Gastroesophageal sphincter (tissue), 4 donors: ENCODE data around the gene STAT4. TPM values are rescaled to one million over a fixed set of nuclear protein-coding genes. Genes with fewer than 3 reads are reported as not detected.

Experiments
- ATAC-seq: fragments of 150-250 bp; one replicate; pipeline ENCODE4 v1.9.1; 2016; ENCODE audit warnings: mild to moderate bottlenecking, moderate library complexity
- H3K27ac ChIP-seq, 4 donors: fragments of 200-600 bp; sonication (generic) in 3 of 4; 1 replicate in 3 of 4; 2 replicates in 1 of 4; pipeline ENCODE4 v1.5.1; 2016 to 2019
- H3K27me3 ChIP-seq: fragments of 200-600 bp; sonication (generic); one replicate; pipeline ENCODE4 v1.5.1; 2019
- H3K36me3 ChIP-seq, 2 donors: fragments of 200-600 bp; sonication (generic); one replicate each; pipeline ENCODE4 v1.5.1; 2019; ENCODE audit warnings: control low read depth in 1 of 2
- H3K4me1 ChIP-seq, 3 donors: fragments of 200-600 bp; sonication (generic); 1 replicate in 2 of 3; 2 replicates in 1 of 3; pipeline ENCODE4 v1.5.1; 2016 to 2019; ENCODE audit warnings: control low read depth in 2 of 3
- H3K4me3 ChIP-seq, 2 donors: fragments of 200-600 bp; sonication (generic); one replicate each; pipeline ENCODE4 v1.5.1; 2019; ENCODE audit warnings: mild to moderate bottlenecking in 1 of 2, moderate library complexity in 1 of 2
- H3K9me3 ChIP-seq, 3 donors: fragments of 200-600 bp; sonication (generic); one replicate each; pipeline ENCODE4 v1.5.1; 2017 to 2019; ENCODE audit warnings: control low read depth in 2 of 3
- CTCF ChIP-seq, 4 experiments: fragments of 200-600 bp in 2 of 4; fragments of 450-650 bp in 2 of 4; sonication (generic) in 1 of 4; IDR thresholded peaks; one replicate each; pipeline ENCODE4 v1.5.1; 2017 to 2019; ENCODE audit warnings: antibody characterized with exemption in 4 of 4, mild to moderate bottlenecking in 2 of 4, moderate library complexity in 2 of 4
- EP300 ChIP-seq: sonication (generic); formaldehyde crosslinking; IDR thresholded peaks from one replicate; pipeline ENCODE4 v1.6.1; 2017; ENCODE audit warnings: antibody characterized with exemption, mild to moderate bottlenecking
- POLR2A ChIP-seq, 2 donors: fragments of 450-650 bp; IDR thresholded peaks; one replicate each; pipeline ENCODE4 v1.6.1; 2017; ENCODE audit warnings: antibody characterized with exemption in 2 of 2, mild to moderate bottlenecking in 2 of 2, moderate library complexity in 1 of 2
- POLR2AphosphoS5 ChIP-seq: sonication (generic); formaldehyde crosslinking; IDR thresholded peaks from one replicate; pipeline ENCODE4 v1.6.1; 2017; ENCODE audit warnings: antibody characterized with exemption
- whole genome bisulfite sequencing, 2 donors: methylation state at CpG; one replicate each; pipeline ENCODE4 v1.1.5; 2018; ENCODE audit warnings: low coverage in 1 of 2; 5-methylcytosine and 5-hydroxymethylcytosine counted together
- total RNA-seq, 4 donors: library from RNA; depleted of rRNA; stranded (reverse); fragments of >200 nt; gene quantifications; one replicate each; pipeline ENCODE4 v1.1.0, GENCODE V29; 2016

STAT4 gene
- total RNA-seq, 4 donors from 2014 or later = 0.39 to 4.8 (median 1.9) TPM

GRCh38 chr2:191018048-191018447 is 132.7 kb downstream of the STAT4 start:
- no peaks in the 10 kb centered on the region for H3K36me3 ChIP-seq
- WGBS, 2 donors = 93 to 100% methylated on average over 1 of the region's 1 CpG
- H3K9me3 ChIP-seq = no peaks in the 10 kb centered on the region
- no peak for ATAC-seq
- H3K4me1 ChIP-seq = peaks cover 0 to 20% (median 9%) of the 10 kb centered on the region in 3 donors
- no peak for TF ChIP-seq POLR2AphosphoS5
- TF ChIP-seq CTCF (IDR thresholded peaks at IDR 0.05) = no peak
- TF ChIP-seq POLR2A (IDR thresholded peaks at IDR 0.05) = no peak
- TF ChIP-seq EP300 = no peak
- no peaks in the 10 kb centered on the region for H3K27me3 ChIP-seq
- no peak overlapping the region for H3K4me3 ChIP-seq
- H3K27ac ChIP-seq = no peak overlapping the region

GRCh38 chr2:191015831-191016230 is 135.0 kb downstream of the STAT4 start:
- Histone ChIP-seq H3K4me3 (no peak overlapping the region), H3K36me3 (peaks cover 0 to 9% of the 10 kb centered on the region in 2 donors), H3K9me3 (no peaks in the 10 kb centered on the region), H3K27me3 (no peaks in the 10 kb centered on the region), H3K4me1 (peaks cover 2 to 35% (median 25%) of the 10 kb centered on the region in 3 donors), H3K27ac (no peak overlapping the region)
- no peak for ATAC-seq
- TF ChIP-seq EP300 = no peak
- TF ChIP-seq POLR2A (IDR thresholded peaks at IDR 0.05) = no peak
- no peak for TF ChIP-seq CTCF (IDR thresholded peaks at IDR 0.05)
- TF ChIP-seq POLR2AphosphoS5 = no peak
- 73 to 90% methylated on average over 5 to 6 of the region's 8 CpGs for WGBS, 2 donors

- Histone ChIP-seq H3K9me3 (no peaks in the 10 kb centered on the region), H3K4me1 (peaks cover 2 to 38% (median 25%) of the 10 kb centered on the region in 3 donors), H3K4me3 (no peak overlapping the region), H3K36me3 (peaks cover 0 to 9% of the 10 kb centered on the region in 2 donors), H3K27me3 (no peaks in the 10 kb centered on the region), H3K27ac (no peak overlapping the region)
- 89 to 92% methylated on average over 2 of the region's 2 CpGs for WGBS, 2 donors
- no peak for ATAC-seq
- no peak for TF ChIP-seq POLR2AphosphoS5
- no peak for TF ChIP-seq EP300
- TF ChIP-seq CTCF (IDR thresholded peaks at IDR 0.05) = no peak
- no peak for TF ChIP-seq POLR2A (IDR thresholded peaks at IDR 0.05)
Observed at GRCh38 chr2:191015239-191015638, 135.6 kb downstream of the STAT4 start.

GRCh38 chr2:191014653-191015020 is 136.2 kb downstream of the STAT4 start:
- Histone ChIP-seq H3K4me1 (peaks cover 2 to 44% (median 25%) of the 10 kb centered on the region in 3 donors), H3K9me3 (no peaks in the 10 kb centered on the region), H3K36me3 (peaks cover 0 to 15% of the 10 kb centered on the region in 2 donors), H3K27ac (peak overlapping the region; percentile 71 to 96 (median 92)), H3K27me3 (no peaks in the 10 kb centered on the region), H3K4me3 (peak overlapping the region; percentile 83 to 84)
- no peak for ATAC-seq
- 38 to 68% methylated on average over 3 to 4 of the region's 4 CpGs for WGBS, 2 donors
- no peak for TF ChIP-seq CTCF (IDR thresholded peaks at IDR 0.05)
- no peak for TF ChIP-seq POLR2A (IDR thresholded peaks at IDR 0.05)
- no peak for TF ChIP-seq EP300
- no peak for TF ChIP-seq POLR2AphosphoS5

GRCh38 chr2:191013932-191014652 is 136.7 kb downstream of the STAT4 start, which contains the start of gene STAT1:
STAT1 (minus strand) TSS chr2:191014171; CDS start chr2:191010003, 4,168 bp downstream.
- Histone ChIP-seq H3K9me3 (no peaks in the 10 kb centered on the region), H3K4me3 (peak within 1 kb of the TSS; percentile 83 to 84), H3K27ac (peak within 1 kb of the TSS; percentile 72 to 96 (median 92)), H3K4me1 (peaks cover 2 to 44% (median 25%) of the 10 kb centered on the region in 3 donors), H3K36me3 (peaks cover 0 to 20% of the 10 kb centered on the region in 2 donors), H3K27me3 (no peaks in the 10 kb centered on the region)
- no peak for TF ChIP-seq EP300
- TF ChIP-seq POLR2AphosphoS5 = peak; percentile 81
- peak; percentile 85 to 94 for TF ChIP-seq POLR2A (IDR thresholded peaks at IDR 0.05)
- TF ChIP-seq CTCF (IDR thresholded peaks at IDR 0.05) = peak in 2 of 4 experiments; percentile 18 to 30
- peak; percentile 97 for ATAC-seq
- WGBS, 2 donors = 0% methylated on average over 15 of the region's 68 CpGs; no CpG with 5 or more reads in 1 of the 2 donors
